NCI-H82 treated with DMSO at 0.1 percent for 48 hours (cell line): ENCODE measurements around the gene C10orf90.
A peak's percentile ranks its signal among the peaks of the same experiment; 100 is the strongest.

Source experiments
- DNase-seq: peaks from one replicate; lab custom pipeline; 2025; ENCODE audit not compliant: unreplicated experiment; lab: John Stamatoyannopoulos, UW

The C10orf90 gene

DNA sequence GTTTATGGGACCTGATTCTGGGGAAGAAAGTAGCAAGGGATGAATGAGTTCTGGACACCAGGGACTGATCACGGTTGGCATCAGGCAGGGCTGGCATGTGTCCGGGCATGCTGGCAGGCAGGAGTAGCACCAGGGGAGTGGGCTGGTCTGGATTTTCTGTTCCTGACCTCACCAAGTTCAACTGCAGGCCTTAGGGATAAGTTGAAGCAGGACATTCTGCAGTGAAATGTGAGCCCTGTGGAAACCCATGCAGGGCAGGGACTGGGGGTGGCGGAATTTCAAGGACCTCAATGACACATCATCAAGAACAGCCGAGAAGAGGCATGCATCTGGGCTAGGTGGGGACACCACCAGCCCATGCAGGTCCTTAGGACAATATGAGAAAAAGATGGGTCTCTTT, 202.0 kb downstream of the C10orf90 start:
- no peak for DNase-seq

- no peak for DNase-seq
These were observed 204.7 kb downstream of the C10orf90 start for GRCh38 chr10:126465771-126466170.

DNA sequence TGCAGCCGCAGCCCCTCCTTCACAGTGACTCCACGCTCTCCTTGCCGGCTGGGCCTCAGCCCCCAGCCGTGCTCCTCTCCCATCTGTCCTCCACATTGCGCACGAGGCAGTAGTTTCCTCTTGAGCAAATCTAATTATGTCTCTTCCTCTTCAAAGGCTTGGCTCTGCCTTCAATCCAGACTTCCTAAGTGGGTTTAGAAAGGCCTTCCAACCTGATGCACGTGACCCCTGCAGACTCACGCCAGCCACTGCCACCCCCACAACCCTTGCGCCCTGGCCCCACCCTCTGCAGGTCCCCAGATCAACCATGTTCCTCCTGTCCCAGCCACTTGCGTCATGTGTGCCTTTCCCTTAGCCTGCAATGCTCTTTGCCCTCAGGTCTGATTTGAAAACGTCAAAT, 207.2 kb downstream of the C10orf90 start:
- DNase-seq, result peak; percentile 76

- no peak for DNase-seq
These were observed 209.1 kb downstream of the C10orf90 start for GRCh38 chr10:126461289-126461940.

DNA sequence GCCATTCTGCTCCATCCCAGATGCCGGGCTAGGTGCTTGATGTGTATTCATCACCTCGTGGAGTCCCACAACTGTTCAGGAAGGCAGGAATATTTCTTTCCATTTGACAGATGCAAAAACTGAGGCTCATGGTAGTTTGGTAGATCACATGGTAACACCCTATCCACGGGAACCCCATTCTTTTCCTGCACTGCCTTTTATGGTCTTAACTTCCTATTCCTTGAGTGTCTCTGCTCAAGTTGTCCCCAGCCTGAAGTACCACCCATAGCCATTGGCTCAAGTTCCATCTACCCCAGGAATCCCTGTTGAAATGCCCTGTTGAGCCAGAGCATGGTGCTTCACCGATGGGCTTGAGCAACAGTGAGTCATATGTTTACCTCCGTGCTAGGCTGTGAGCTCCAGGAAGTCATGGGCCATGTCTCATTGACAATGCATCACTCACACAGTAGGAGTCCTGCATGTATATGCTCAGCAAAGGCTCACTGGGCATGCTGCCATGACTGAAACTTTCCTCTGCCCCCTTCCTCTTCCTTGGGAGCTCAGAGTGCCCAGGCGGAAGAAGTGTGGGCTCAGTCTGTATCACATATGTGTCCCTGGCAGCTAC, 210.5 kb downstream of the C10orf90 start:
- no peak for DNase-seq

DNA sequence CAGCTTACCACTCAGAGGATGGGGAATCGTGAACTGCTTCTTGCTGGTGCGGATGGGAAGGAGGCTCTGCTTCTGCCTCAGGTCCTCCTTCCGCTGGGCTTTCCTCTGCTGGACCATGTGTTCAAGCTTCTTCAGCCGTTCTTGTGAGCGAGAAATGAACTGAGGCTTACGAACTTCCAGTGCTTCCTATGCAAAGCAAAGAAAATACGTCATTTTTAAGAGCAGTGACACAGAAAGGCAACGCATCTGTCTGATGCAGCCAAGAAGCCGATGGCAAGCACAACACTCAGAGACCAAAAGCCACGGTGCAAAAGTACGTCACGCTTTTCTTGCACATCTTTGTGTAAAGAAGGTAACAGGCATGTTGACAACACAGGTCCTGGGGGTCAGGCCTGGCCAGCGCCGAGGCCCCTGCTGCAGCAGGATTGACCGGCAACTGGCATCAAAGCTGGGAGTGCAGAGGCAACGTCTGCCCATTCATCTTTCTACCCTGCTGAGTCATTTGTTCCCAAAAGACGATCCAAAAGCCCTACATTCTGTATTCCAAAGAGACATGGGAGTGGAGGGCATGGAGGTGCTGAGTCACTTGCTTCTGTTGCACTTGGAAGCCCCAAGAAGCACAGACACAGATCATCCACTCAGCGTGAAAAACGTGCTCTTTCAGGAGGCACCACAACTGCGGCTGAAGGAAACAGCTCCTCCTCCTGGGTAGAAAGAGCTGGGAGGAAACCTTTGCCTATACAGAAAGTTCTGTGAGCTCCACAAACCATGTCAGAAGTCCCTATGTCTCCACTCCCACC, 211.3 kb downstream of the C10orf90 start:
- DNase-seq, result no peak

GRCh38 chr10:126458466-126458865, 212.0 kb downstream of the C10orf90 start:
- no peak for DNase-seq

GRCh38 chr10:126456632-126457031, 213.9 kb downstream of the C10orf90 start:
- no peak for DNase-seq

- DNase-seq, result no peak
These were observed 214.6 kb downstream of the C10orf90 start for GRCh38 chr10:126455766-126456405.

DNA sequence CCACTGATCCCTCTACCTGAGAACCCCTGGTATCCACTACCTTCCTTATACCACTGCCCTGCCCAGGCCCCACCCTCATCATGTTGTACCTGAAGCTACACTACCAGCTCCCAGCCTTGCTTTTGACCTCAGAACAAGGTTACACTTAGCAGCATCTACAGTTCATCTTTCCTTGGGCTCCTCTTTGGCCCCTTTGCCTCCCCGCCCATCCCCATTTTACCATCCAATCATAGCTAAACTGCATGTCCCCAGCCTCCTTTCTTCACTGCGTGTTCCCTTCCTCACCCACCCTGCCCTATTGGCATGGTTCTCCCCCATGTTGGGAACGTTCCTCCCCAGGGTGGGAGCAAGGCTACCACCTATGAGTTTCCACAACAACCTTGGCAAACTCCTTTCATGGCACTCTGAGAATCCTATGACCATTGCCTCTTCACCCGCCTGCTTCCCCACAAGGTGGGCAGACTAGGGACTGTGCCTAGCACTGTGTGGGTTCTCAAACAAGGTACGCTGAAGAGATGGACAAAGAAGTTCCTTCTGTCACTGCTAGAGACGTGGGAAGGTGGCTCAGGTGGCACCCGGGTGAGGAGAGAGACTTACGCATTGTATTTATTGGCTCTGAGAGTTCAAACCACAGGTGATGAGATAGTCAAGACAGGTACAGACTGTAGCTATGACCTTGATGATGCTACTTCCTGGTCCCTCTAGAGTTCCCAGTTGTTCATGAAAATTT, 215.3 kb downstream of the C10orf90 start:
- no peak for DNase-seq

DNA sequence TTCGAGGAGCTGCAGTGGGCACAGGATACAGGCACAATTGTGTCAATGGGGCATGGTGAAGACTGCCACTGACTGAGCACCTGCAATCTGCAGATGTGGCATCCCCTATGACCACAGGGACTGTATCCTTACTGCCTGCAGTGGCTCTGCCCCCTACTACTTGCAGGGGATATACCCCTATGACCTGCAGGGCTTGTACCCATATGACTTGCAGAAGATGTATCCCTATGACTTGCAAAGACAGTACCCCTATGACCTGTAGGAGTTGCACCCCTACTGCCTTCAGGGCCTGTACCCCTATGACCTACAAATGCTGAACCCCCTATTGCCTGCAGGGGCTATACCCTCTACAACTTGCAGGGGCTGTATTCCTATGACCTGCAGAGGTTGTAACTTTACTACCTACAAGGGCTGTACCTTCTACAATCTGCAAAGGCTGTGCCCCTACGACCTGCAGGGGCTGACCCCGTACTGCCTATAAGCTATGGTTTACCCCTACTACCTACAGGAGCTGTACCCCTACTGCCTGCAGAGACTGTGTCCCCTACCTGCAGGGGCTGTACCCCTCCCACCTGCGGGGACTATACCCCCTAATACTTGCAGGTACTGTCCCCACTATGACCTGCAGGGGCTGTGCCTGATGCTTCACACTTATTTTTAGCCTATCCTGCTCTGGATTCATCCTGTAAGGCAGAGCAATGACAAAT, 216.3 kb downstream of the C10orf90 start:
- DNase-seq, result no peak

DNA sequence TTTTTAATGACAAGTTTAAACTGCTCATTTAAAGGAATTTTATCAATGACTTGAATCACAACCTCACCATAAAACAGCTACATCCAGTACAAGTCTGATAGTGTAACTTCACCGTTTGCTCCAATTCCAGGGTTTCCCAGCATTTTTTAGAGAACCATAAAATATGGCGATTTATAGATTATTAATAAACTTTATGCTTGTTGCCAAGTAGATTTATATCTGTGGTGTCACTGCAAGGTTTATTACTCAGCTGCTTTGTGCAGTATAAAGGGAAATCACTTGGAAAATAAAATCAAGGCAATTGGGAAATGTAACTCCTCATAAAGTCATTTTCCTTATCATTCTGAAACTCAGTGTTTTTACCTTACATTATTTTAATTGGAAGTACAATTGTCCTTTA, 218.2 kb downstream of the C10orf90 start:
- DNase-seq, result no peak

GRCh38 chr10:126448091-126448490, 222.4 kb downstream of the C10orf90 start:
- no peak for DNase-seq

GRCh38 chr10:126439942-126440341, 230.6 kb downstream of the C10orf90 start:
- no peak for DNase-seq

- no peak for DNase-seq
These were observed 232.1 kb downstream of the C10orf90 start for GRCh38 chr10:126438407-126438783.

DNA sequence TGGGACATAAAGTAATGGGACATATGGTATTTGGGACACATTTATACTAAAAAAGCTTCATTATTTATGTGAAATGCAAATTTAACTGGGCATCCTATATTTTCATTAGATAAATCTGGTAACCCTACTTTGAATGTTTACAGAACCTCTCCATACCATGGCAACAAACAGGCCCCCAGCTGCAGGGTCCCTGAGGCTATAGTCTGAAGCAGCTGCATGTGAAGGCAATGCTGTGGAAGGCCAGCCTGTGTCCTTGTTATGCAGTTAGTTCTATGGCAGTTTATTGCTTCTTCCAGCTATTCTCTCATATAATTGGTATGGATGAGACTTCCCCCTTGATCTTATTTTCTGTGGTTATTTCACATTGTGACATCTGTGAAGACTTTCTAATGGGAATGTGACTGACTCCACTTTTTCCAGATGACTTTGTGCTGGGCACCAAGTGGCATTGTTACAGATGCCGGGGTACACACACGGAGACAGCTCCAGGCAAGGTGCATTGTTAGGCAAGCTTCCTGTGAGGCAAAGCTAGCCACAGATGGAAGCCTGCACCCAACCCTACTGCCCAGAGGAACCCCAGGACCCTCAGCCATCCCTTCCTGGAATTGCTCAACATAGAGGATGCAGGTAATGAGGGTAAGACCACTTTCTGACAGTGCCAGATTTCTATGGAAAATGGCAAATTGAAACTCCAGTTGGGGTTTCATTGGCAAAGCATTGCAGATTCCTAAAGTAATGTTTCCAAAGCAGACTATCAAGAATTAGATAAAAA, 232.7 kb downstream of the C10orf90 start:
- no peak for DNase-seq

DNA sequence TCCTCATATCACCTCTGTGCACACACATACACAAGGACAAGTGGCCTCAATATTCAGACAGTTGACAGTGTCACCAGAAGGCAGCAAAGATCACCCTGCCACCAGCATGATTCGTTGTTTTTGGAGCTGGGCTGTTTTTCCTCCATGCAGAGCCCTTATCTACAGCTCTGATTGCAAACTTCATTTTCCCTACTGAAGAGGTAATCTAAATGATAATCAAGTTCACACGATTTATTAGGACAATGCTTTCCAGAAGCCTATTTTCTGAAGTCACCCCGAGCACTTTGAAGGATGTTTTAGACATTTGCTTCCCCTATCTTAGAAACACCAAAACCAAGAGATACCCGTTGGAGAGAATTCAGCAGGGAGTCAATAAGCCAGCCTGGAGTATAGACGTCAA, 236.3 kb downstream of the C10orf90 start:
- DNase-seq, result no peak

DNA sequence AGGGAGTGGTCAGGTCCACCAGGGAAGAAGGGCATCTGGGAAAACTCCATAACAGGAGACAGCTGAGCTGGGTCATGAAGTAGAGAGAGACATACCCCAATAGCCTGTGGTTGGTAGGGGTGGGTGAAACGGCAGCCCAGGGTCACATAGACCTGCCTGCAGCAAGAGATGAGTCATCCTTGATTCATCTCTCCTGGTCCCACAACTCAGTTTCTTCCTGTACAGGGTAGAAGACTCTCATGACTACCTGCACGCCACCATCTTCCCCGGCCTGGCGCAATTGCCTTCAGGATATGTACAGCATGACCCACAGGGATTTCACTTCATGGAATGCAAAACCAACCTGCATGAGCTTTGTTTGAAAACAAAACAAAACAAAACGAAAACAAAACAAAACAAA, 237.1 kb downstream of the C10orf90 start:
- DNase-seq, result no peak

- DNase-seq, result no peak
These were observed 238.0 kb downstream of the C10orf90 start for GRCh38 chr10:126432507-126432906.

GRCh38 chr10:126431816-126432215, 238.7 kb downstream of the C10orf90 start:
- no peak for DNase-seq
